ENCODE results near the gene ZNF749. TPM values are rescaled to one million over a fixed set of nuclear protein-coding genes. Genes with fewer than 3 reads are reported as not detected.

Gene ZNF749
- polyA plus RNA-seq (2012; ENCODE audit: insufficient read length, low read depth), result 7.8 TPM

DNA sequence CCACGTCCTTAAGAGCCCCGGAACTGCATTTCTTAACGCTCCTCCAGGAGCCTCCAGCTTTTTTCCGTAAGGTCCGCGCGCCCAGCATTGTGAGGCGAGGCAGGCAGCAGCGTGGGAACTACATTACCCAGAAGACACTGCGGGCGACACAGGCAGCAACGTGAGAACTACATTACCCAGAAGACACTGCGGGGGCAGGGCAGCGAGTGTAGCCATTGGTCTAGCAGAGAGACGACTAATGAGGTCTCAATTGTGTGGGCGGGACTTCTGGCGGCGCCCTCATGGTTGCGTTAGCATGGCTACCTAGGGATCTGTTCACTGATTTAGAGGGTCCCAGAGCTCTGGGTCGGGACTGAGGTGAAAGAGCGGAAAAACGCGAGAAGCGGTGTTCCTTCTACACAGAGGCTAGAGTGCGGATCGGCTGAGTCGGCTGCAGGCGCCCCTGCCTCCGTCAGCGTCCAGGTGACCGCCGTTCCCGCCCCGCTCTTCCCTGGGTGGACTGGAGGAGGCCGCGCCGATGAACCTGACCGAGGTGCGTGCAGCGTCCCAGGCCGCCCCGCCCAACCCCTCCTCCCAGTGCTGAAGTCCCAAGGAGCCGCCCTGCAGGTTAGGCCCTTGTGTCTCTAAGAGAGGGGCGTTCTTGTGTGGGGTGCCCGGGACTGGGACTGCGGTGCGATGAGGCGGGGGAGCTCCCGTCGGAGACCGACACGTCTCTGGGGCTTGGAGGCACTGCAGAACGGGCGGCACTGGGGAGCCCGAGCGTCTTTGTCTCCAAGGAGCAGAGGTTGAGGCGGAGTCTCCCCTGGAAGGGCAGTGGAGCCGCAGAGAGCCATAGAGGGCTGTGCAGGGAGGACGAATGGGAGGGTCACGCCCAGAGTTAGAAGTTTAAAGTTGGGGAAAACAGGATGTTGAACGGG is at the start of gene ZNF749:
Gene ZNF749 (plus strand): TSS at position 264 of the 917 bp plus-strand sequence. CDS start 254 bp downstream, at position 518.
- TF ChIP-seq SIN3A (IDR thresholded peaks at IDR 0.05; ENCODE audit: borderline replicate concordance, insufficient read depth, low read length) (peak; percentile 11; the same call in 1 of the 2 replicates), TAF1 (IDR thresholded peaks at IDR 0.05; ENCODE audit: borderline replicate concordance, insufficient read depth, low read length) (peak; percentile 55; the same call in 1 of the 2 replicates), FOXP2 (optimal IDR thresholded peaks at IDR 0.05; ENCODE audit: borderline replicate concordance, extremely low read depth, extremely low read length, insufficient read depth) (no peak), POLR2AphosphoS5 (IDR thresholded peaks at IDR 0.05; ENCODE audit: low read depth, low read length) (peak; percentile 55; the same call in 1 of the 2 replicates)
- TF ChIP-seq, protein P1, sequence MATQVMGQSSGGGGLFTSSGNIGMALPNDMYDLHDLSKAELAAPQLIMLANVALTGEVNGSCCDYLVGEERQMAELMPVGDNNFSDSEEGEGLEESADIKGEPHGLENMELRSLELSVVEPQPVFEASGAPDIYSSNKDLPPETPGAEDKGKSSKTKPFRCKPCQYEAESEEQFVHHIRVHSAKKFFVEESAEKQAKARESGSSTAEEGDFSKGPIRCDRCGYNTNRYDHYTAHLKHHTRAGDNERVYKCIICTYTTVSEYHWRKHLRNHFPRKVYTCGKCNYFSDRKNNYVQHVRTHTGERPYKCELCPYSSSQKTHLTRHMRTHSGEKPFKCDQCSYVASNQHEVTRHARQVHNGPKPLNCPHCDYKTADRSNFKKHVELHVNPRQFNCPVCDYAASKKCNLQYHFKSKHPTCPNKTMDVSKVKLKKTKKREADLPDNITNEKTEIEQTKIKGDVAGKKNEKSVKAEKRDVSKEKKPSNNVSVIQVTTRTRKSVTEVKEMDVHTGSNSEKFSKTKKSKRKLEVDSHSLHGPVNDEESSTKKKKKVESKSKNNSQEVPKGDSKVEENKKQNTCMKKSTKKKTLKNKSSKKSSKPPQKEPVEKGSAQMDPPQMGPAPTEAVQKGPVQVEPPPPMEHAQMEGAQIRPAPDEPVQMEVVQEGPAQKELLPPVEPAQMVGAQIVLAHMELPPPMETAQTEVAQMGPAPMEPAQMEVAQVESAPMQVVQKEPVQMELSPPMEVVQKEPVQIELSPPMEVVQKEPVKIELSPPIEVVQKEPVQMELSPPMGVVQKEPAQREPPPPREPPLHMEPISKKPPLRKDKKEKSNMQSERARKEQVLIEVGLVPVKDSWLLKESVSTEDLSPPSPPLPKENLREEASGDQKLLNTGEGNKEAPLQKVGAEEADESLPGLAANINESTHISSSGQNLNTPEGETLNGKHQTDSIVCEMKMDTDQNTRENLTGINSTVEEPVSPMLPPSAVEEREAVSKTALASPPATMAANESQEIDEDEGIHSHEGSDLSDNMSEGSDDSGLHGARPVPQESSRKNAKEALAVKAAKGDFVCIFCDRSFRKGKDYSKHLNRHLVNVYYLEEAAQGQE (IDR thresholded peaks at IDR 0.05; ENCODE audit: insufficient read depth in 1 of 2, low read depth in 2 of 2, low read length in 2 of 2), result no peak

DNA sequence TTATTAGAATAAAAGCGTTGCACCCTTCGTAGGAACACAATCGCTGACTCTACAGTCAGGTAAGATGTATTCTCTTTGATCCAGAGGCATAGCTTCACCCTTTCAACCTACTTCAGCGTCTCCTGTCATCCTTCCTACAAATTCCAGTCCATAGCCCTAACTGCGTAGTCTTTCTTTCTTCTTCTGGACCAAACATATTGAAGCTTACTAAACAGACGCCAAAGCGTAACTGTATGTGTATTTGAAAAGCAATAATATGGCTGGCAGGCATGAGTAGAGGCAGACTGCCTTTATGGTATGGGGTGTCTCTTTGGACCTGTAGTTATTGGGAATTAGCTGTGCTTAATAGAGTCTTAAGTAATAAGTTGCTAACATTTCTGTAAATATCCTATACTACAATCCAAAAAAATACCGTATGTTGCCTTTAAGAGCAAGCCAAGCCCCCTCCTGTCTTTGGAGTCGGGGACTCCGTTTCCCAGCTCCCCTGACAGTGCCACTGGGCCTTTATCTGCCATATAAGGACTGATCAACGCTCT is 45.9 kb upstream of the ZNF749 start:
- TF ChIP-seq FOXP2 (optimal IDR thresholded peaks at IDR 0.05; ENCODE audit: borderline replicate concordance, extremely low read depth, extremely low read length, insufficient read depth) (no peak), POLR2AphosphoS5 (IDR thresholded peaks at IDR 0.05; ENCODE audit: low read depth, low read length) (peak; percentile 56; the same call in 1 of the 2 replicates), SIN3A (IDR thresholded peaks at IDR 0.05; ENCODE audit: borderline replicate concordance, insufficient read depth, low read length) (no peak), TAF1 (IDR thresholded peaks at IDR 0.05; ENCODE audit: borderline replicate concordance, insufficient read depth, low read length) (no peak)
- TF ChIP-seq, protein P1 (IDR thresholded peaks at IDR 0.05; ENCODE audit: insufficient read depth in 1 of 2, low read depth in 2 of 2, low read length in 2 of 2), result no peak

DNA sequence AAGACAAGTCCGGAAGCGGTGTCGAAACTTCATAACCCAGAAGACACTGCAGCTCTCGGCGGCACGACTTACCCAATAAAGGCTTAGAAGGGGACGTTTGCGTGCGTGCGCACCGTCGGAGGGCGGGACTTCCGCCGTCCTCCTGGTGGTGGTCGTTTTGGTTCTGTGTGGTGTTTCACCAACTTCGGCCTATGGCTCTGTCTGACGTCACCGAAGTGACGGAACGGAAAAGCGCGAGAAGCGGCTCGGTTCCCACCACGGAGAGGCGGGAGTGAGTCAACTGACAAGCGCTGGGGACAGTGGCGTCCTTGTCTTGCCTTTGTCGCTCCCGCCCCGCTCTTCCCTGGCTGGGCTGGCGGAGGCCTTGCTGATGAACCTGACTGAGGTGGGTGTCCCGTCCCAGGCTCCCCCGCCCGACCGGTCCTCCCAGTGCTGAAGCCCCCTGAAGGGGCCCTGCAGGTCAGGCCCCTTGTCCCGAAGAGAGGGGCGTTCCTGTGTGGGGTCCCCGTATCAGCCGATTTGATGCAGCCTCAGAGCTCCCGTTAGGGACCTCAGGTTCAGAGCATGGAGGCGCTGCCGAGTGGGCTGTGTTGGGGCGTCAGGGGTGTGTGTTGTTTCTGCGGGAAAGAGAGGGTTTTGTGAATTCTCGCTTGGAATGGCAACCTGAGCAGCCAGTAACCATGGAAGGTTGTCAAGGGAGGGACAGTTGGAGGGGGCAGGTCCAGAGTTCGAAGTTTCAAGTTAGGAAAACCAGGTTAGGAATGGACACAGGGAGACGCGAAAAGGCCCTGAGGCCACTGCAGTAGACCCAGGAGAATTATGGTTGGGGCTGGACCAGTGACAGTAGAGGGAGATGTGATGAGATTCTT is 45.2 kb upstream of the ZNF749 start, which contains the start of gene ZNF548:
Gene ZNF548 (plus strand): TSS at position 125 of the 869 bp plus-strand sequence. CDS start 246 bp downstream, at position 371.
- peak; percentile 45; the same call in 1 of the 2 replicates for TF ChIP-seq POLR2AphosphoS5 (IDR thresholded peaks at IDR 0.05; ENCODE audit: low read depth, low read length)
- TF ChIP-seq TAF1 (IDR thresholded peaks at IDR 0.05; ENCODE audit: borderline replicate concordance, insufficient read depth, low read length), result peak; percentile 56; the same call in 1 of the 2 replicates
- no peak for TF ChIP-seq FOXP2 (optimal IDR thresholded peaks at IDR 0.05; ENCODE audit: borderline replicate concordance, extremely low read depth, extremely low read length, insufficient read depth)
- TF ChIP-seq, protein P1 (IDR thresholded peaks at IDR 0.05; ENCODE audit: insufficient read depth in 1 of 2, low read depth in 2 of 2, low read length in 2 of 2), result no peak
- no peak; the same call in 1 of the 2 replicates for TF ChIP-seq SIN3A (IDR thresholded peaks at IDR 0.05; ENCODE audit: borderline replicate concordance, insufficient read depth, low read length)

DNA sequence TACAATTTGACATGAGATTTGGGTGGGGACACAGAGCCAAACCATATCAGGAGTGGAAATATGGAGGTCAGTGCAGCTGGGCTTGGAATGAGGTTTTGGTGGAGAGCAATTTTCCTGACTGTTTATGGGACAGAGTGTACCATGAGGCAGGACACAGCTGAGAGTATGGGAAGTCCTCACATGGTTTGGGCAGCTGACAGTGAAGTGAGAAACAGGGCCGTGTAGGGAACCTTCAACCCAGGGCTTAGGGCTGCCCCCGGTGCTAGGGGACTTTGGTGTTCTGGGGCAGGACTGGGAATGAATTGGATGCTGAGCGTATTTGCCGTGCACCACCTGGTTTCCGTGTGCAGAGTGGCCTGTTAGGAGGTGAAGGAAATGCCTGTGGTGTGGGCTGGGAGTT is 39.4 kb upstream of the ZNF749 start:
- TF ChIP-seq FOXP2 (optimal IDR thresholded peaks at IDR 0.05; ENCODE audit: borderline replicate concordance, extremely low read depth, extremely low read length, insufficient read depth) (no peak), POLR2AphosphoS5 (IDR thresholded peaks at IDR 0.05; ENCODE audit: low read depth, low read length) (no peak), SIN3A (IDR thresholded peaks at IDR 0.05; ENCODE audit: borderline replicate concordance, insufficient read depth, low read length) (no peak), TAF1 (IDR thresholded peaks at IDR 0.05; ENCODE audit: borderline replicate concordance, insufficient read depth, low read length) (no peak)
- TF ChIP-seq, protein P1 (IDR thresholded peaks at IDR 0.05; ENCODE audit: insufficient read depth in 1 of 2, low read depth in 2 of 2, low read length in 2 of 2), result no peak
